Neural crest cell (in vitro differentiated cells): ENCODE data around the gene FSTL1. TPM values are rescaled to one million over a fixed set of nuclear protein-coding genes. Genes with fewer than 3 reads are reported as not detected.

Source experiments
- DNase-seq: peaks from one replicate; pipeline ENCODE4 v3.0.0; 2021; ENCODE audit warnings: low read depth, mixed read lengths, low spot score
- H3K27ac Mint-ChIP-seq: one replicate; pipeline ENCODE4 v1.8.0; 2021; ENCODE audit warnings: mild to moderate bottlenecking, mixed read lengths; ENCODE audit not compliant: unreplicated experiment
- H3K27me3 Mint-ChIP-seq: 2 replicates; pipeline ENCODE4 v1.8.0; 2021; ENCODE audit warnings: low read depth, mild to moderate bottlenecking, mixed read lengths
- H3K36me3 Mint-ChIP-seq: 2 replicates; pipeline ENCODE4 v1.8.0; 2021; ENCODE audit warnings: low read depth, mild to moderate bottlenecking, mixed read lengths
- H3K4me1 Mint-ChIP-seq: 2 replicates; pipeline ENCODE4 v1.8.0; 2021; ENCODE audit warnings: mixed read lengths
- H3K4me3 Mint-ChIP-seq: one replicate; pipeline ENCODE4 v1.8.0; 2021; ENCODE audit warnings: mild to moderate bottlenecking, mixed read lengths
- H3K9me3 Mint-ChIP-seq: 2 replicates; pipeline ENCODE4 v1.8.0; 2021; ENCODE audit warnings: mixed read lengths
- CTCF ChIP-seq: fragments of 200-600 bp; sonication (generic); conservative IDR thresholded peaks from 2 replicates; pipeline ENCODE4 v1.5.0; 2021; ENCODE audit warnings: antibody characterized with exemption, mild to moderate bottlenecking
- total RNA-seq: library from RNA; stranded (reverse); gene quantifications from 2 replicates; pipeline ENCODE4 v1.2.1, GENCODE V29; 2021

FSTL1 gene
- total RNA-seq, 1 donor from 2014 or later, result 199 TPM

GRCh38 chr3:120440001-120440703 is 10.6 kb downstream of the FSTL1 start:
- Mint-ChIP-seq H3K9me3 (no peaks in the 10 kb centered on the region), H3K4me1 (peaks cover 12% of the 10 kb centered on the region), H3K4me3 (no peak overlapping the region)

DNA sequence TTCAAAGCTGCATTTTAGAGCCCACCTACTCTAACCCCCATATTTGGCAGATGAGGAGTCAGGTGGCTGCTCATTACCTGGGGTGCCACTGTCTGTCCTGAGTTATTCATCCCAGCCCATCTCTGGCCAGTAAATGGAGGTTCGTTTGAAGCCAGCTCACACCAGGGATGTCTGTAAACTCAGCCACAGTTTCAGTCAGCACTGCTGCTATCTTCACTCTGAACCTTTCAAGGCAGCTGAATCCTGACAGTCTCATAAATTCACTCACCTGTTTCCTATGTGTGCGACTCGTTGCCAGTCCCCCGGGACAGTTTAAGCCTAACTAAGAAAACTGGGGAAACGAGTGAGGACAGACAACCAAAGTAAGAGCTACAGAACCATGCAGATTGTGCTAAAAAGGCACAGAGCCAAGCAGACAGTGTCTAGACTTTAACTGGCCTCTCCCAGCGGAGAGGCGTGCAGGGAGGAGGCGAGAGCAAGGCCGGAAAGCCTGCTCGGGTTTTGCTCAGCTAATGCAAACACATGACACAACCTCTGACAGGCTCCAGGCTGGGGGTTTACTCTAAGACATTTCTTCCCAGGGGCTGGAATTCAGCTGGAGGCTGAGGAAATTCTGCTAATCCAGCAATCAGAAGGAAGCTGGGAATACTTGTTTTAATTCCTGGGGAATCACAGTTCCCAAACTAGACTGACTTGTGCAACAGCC is 12.0 kb downstream of the FSTL1 start:
- H3K4me1 Mint-ChIP-seq, result peaks cover 12% of the 10 kb centered on the region
- no peak for TF ChIP-seq CTCF
- no peaks in the 10 kb centered on the region for H3K9me3 Mint-ChIP-seq
- no peak overlapping the region for H3K4me3 Mint-ChIP-seq
- H3K36me3 Mint-ChIP-seq, result peaks cover 5% of the 10 kb centered on the region
- no peaks in the 10 kb centered on the region for H3K27me3 Mint-ChIP-seq
- no peak overlapping the region for H3K27ac Mint-ChIP-seq
- DNase-seq, result no peak

More at GRCh38 chr3:120440001-120440703, 10.6 kb downstream of the FSTL1 start:
- DNase-seq, result no peak
- H3K27me3 Mint-ChIP-seq, result no peaks in the 10 kb centered on the region
- peaks cover 2% of the 10 kb centered on the region for H3K36me3 Mint-ChIP-seq
- TF ChIP-seq CTCF, result no peak
- H3K27ac Mint-ChIP-seq, result no peak overlapping the region

DNA sequence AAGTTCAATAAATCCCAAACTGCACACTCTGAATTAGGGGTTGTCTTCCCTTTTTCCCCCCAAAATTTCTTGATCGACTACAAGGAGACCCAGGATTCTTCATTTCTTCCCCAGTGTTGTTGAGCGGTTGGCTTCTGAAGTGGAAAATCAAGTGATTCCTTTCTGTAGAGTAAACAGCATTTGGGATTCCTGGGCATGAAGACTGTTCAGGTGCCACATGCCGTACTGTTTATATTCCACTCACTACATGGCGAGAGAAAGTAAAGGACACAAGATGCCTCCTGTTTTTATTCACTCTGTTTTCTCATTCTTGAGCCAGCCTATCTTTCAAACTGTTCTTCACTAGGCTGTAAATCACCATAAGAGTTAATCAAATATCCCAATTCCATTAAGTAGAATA is 12.6 kb downstream of the FSTL1 start:
- H3K36me3 Mint-ChIP-seq, result peaks cover 9% of the 10 kb centered on the region
- no peak for TF ChIP-seq CTCF
- no peak overlapping the region for H3K27ac Mint-ChIP-seq
- H3K4me3 Mint-ChIP-seq, result no peak overlapping the region
- no peaks in the 10 kb centered on the region for H3K9me3 Mint-ChIP-seq
- peaks cover 8% of the 10 kb centered on the region for H3K4me1 Mint-ChIP-seq
- DNase-seq, result no peak
- H3K27me3 Mint-ChIP-seq, result no peaks in the 10 kb centered on the region

GRCh38 chr3:120437559-120437958 is 13.2 kb downstream of the FSTL1 start:
- peaks cover 9% of the 10 kb centered on the region for H3K4me1 Mint-ChIP-seq
- H3K27me3 Mint-ChIP-seq, result no peaks in the 10 kb centered on the region
- TF ChIP-seq CTCF, result no peak
- no peak for DNase-seq
- H3K4me3 Mint-ChIP-seq, result no peak overlapping the region
- H3K36me3 Mint-ChIP-seq, result peaks cover 9% of the 10 kb centered on the region
- H3K9me3 Mint-ChIP-seq, result no peaks in the 10 kb centered on the region
- no peak overlapping the region for H3K27ac Mint-ChIP-seq

GRCh38 chr3:120436523-120437050 is 14.2 kb downstream of the FSTL1 start:
- DNase-seq, result no peak
- Mint-ChIP-seq H3K9me3 (no peaks in the 10 kb centered on the region), H3K27me3 (no peaks in the 10 kb centered on the region), H3K4me3 (no peak overlapping the region), H3K4me1 (peaks cover 14% of the 10 kb centered on the region), H3K36me3 (peaks cover 12% of the 10 kb centered on the region), H3K27ac (no peak overlapping the region)
- TF ChIP-seq CTCF, result no peak
